CD4-positive, alpha-beta T cell (primary cell): Measurements from ENCODE around the gene ADGRB3. TPM values are rescaled to one million over a fixed set of nuclear protein-coding genes. Genes with fewer than 3 reads are reported as not detected.

Experiments used
- ATAC-seq: fragments of 200-7000 bp; cut with Tn5 transposase; one replicate; pipeline ENCODE4 v1.10.0; 2022; ENCODE audit warnings: mild to moderate bottlenecking; ENCODE audit not compliant: poor library complexity
- CTCF ChIA-PET: fragments of 350-600 bp; sonication (Branson Sonifier 250); formaldehyde crosslinking; loops from one replicate; lab custom pipeline; 2021; ENCODE audit warnings: antibody characterized with exemption, inconsistent platforms; lab: Charles Lee
- POLR2A ChIA-PET: fragments of 350-600 bp; sonication (Branson Sonifier 250); formaldehyde crosslinking; loops from one replicate; lab custom pipeline; 2021; ENCODE audit warnings: antibody characterized with exemption, inconsistent platforms; lab: Charles Lee
- DNase-seq, 14 experiments: peaks; one replicate each; pipeline ENCODE4 v3.0.0-alpha.2; 2013 to 2020; ENCODE audit warnings: mixed read lengths in 2 of 14
- H3K27ac ChIP-seq, 2 donors: one replicate each; pipeline versions ENCODE4 v1.5.1 to v1.7.0; 2013; ENCODE audit warnings: low read length in 2 of 2, low read depth in 1 of 2, mild to moderate bottlenecking in 1 of 2
- H3K27me3 ChIP-seq, 2 experiments: 1 replicate in 1 of 2; 2 replicates in 1 of 2; pipeline versions ENCODE4 v1.6.1 to v1.7.0; 2013; ENCODE audit warnings: low read length in 2 of 2, control low read depth in 1 of 2, mild to moderate bottlenecking in 1 of 2, moderate library complexity in 1 of 2; ENCODE audit not compliant: insufficient read depth in 2 of 2, control insufficient read depth in 1 of 2
- H3K36me3 ChIP-seq: one replicate; pipeline ENCODE4 v1.6.1; 2013; ENCODE audit warnings: low read length, control low read depth; ENCODE audit not compliant: insufficient read depth
- H3K4me1 ChIP-seq: one replicate; pipeline ENCODE4 v1.6.1; 2013; ENCODE audit warnings: low read length, control low read depth; ENCODE audit not compliant: insufficient read depth
- H3K4me3 ChIP-seq: one replicate; pipeline ENCODE4 v1.5.1; 2013; ENCODE audit warnings: mild to moderate bottlenecking, low read length, moderate library complexity
- H3K9me3 ChIP-seq, 2 experiments: 1 replicate in 1 of 2; 2 replicates in 1 of 2; pipeline versions ENCODE4 v1.6.1 to v1.7.0; 2013; ENCODE audit warnings: low read length in 2 of 2, mild to moderate bottlenecking in 2 of 2, control low read depth in 1 of 2, moderate library complexity in 1 of 2; ENCODE audit not compliant: control insufficient read depth in 1 of 2, insufficient read depth in 1 of 2
- H3K27ac Mint-ChIP-seq: one replicate; pipeline ENCODE4 v1.8.0; 2020; ENCODE audit warnings: mixed read lengths
- H3K27me3 Mint-ChIP-seq: one replicate; pipeline ENCODE4 v1.8.0; 2021; ENCODE audit warnings: mixed read lengths
- H3K36me3 Mint-ChIP-seq: one replicate; pipeline ENCODE4 v1.8.0; 2021; ENCODE audit warnings: low read depth, mixed read lengths
- H3K4me1 Mint-ChIP-seq: one replicate; pipeline ENCODE4 v1.8.0; 2021; ENCODE audit warnings: low read depth, mixed read lengths
- H3K4me3 Mint-ChIP-seq: one replicate; pipeline ENCODE4 v1.8.0; 2020; ENCODE audit warnings: mild to moderate bottlenecking, mixed read lengths
- H3K9me3 Mint-ChIP-seq: one replicate; pipeline ENCODE4 v1.8.0; 2020; ENCODE audit warnings: mixed read lengths
- intact Hi-C, 2 experiments: fragments of 100-400 bp; cut with DNase I in 1 of 2; cut with micrococcal nuclease in 1 of 2; formaldehyde crosslinking; loops; one replicate each; pipeline versions ENCODE4 v1.15.1 to v1.9.0; 2023 to 2025; cut with DNase I, micrococcal nuclease
- total RNA-seq, 174 experiments: library from RNA in 2 of 174; stranded (reverse) in 2 of 174; gene quantifications; one replicate each; pipeline ENCODE4 v1.2.3 and lab custom pipeline; 2021 to 2026
- TF ChIP-seq, protein P1 (sequence below): fragments of 200-600 bp; IDR thresholded peaks from one replicate; pipeline ENCODE4 v1.8.0; 2022; ENCODE audit warnings: antibody characterized with exemption, mild to moderate bottlenecking

Gene ADGRB3
- total RNA-seq, 2 experiments from 2014 or later = not detected

DNA sequence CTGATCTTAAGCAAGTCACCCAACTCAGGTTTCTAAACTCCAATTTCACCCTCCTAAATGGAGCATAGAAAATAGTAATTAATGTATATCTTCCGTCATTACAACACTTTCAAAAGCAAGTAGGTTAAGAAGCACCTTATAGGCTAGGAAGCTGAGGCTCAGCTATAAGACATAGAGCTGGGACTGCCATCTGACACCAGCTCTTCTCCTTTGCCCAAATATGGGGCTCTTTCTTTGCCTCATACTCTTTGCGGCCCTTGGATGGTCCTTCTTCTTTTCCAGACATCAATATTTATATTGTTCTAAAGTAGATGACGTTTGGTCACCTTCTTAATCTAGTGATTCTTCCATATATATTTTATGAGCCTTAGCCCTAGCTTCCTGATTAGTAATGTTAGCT, 748.5 kb downstream of the ADGRB3 start:
- DNase-seq (no peak), ATAC-seq (no peak)
- TF ChIP-seq, protein P1, sequence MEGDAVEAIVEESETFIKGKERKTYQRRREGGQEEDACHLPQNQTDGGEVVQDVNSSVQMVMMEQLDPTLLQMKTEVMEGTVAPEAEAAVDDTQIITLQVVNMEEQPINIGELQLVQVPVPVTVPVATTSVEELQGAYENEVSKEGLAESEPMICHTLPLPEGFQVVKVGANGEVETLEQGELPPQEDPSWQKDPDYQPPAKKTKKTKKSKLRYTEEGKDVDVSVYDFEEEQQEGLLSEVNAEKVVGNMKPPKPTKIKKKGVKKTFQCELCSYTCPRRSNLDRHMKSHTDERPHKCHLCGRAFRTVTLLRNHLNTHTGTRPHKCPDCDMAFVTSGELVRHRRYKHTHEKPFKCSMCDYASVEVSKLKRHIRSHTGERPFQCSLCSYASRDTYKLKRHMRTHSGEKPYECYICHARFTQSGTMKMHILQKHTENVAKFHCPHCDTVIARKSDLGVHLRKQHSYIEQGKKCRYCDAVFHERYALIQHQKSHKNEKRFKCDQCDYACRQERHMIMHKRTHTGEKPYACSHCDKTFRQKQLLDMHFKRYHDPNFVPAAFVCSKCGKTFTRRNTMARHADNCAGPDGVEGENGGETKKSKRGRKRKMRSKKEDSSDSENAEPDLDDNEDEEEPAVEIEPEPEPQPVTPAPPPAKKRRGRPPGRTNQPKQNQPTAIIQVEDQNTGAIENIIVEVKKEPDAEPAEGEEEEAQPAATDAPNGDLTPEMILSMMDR = no peak
- H3K27ac ChIP-seq = no peak overlapping the region
- intact Hi-C loops = no loop called here
- no peaks in the 10 kb centered on the region for H3K27me3 ChIP-seq
- no peak overlapping the region for H3K4me3 ChIP-seq
- POLR2A ChIA-PET = no interaction called here
- H3K9me3 Mint-ChIP-seq = no peaks in the 10 kb centered on the region
- no peaks in the 10 kb centered on the region for H3K36me3 Mint-ChIP-seq
- H3K4me3 Mint-ChIP-seq = no peak overlapping the region
- no peaks in the 10 kb centered on the region for H3K27me3 Mint-ChIP-seq
- CTCF ChIA-PET = no interaction called here
- no peaks in the 10 kb centered on the region for H3K4me1 Mint-ChIP-seq
- no peaks in the 10 kb centered on the region for H3K4me1 ChIP-seq
- no peaks in the 10 kb centered on the region for H3K36me3 ChIP-seq
- H3K9me3 ChIP-seq = no peaks in the 10 kb centered on the region
- no peak overlapping the region for H3K27ac Mint-ChIP-seq

GRCh38 chr6:69386426-69386825, 751.3 kb downstream of the ADGRB3 start:
- no peaks in the 10 kb centered on the region for H3K9me3 ChIP-seq
- ATAC-seq (no peak), DNase-seq (no peak)
- H3K27me3 ChIP-seq = no peaks in the 10 kb centered on the region
- Mint-ChIP-seq H3K4me1 (no peaks in the 10 kb centered on the region), H3K4me3 (no peak overlapping the region), H3K27me3 (no peaks in the 10 kb centered on the region), H3K36me3 (no peaks in the 10 kb centered on the region), H3K9me3 (no peaks in the 10 kb centered on the region), H3K27ac (no peak overlapping the region)
- POLR2A ChIA-PET = no interaction called here
- CTCF ChIA-PET = no interaction called here
- H3K27ac ChIP-seq = no peak overlapping the region
- no peaks in the 10 kb centered on the region for H3K4me1 ChIP-seq
- no peak overlapping the region for H3K4me3 ChIP-seq
- intact Hi-C loops = no loop called here
- TF ChIP-seq, protein P1 = no peak
- no peaks in the 10 kb centered on the region for H3K36me3 ChIP-seq

DNA sequence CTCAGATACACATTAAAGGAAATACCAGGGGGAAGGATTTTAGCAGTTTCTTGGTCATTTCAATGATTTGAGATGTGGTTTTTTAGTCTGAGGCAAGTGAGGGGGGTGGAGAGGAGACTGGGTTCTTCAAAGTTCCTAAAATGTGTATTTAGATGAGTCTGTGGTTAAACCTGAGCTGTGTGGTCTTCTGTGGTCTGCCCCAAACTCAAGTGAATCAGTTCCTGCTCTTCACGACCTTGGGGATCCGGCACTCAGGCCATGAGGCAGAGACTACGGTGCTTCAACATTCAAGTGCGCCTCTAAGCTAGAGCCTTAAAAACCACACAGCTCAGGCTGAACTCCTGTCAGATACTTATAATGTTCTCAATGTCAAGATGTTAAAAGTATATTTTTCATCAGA, 755.0 kb downstream of the ADGRB3 start:
- H3K27ac Mint-ChIP-seq = no peak overlapping the region
- no peaks in the 10 kb centered on the region for H3K36me3 Mint-ChIP-seq
- Histone ChIP-seq H3K9me3 (no peaks in the 10 kb centered on the region), H3K36me3 (no peaks in the 10 kb centered on the region), H3K4me1 (no peaks in the 10 kb centered on the region), H3K4me3 (no peak overlapping the region), H3K27ac (no peak overlapping the region), H3K27me3 (no peaks in the 10 kb centered on the region)
- H3K9me3 Mint-ChIP-seq = no peaks in the 10 kb centered on the region
- peak in 1 of 14 experiments; percentile 5 for DNase-seq
- H3K4me1 Mint-ChIP-seq = peaks cover 6% of the 10 kb centered on the region
- ChIA-PET CTCF (no interaction called here), POLR2A (no interaction called here)
- no peak for ATAC-seq
- no peaks in the 10 kb centered on the region for H3K27me3 Mint-ChIP-seq
- TF ChIP-seq, protein P1 = no peak
- H3K4me3 Mint-ChIP-seq = no peak overlapping the region
- intact Hi-C loops = no loop called here
